Heart left ventricle (tissue), 13 donors: Measurements from ENCODE around the gene UBE2Q2.

Source experiments
- POLR2A ChIP-seq, 2 donors: fragments of 450-650 bp; IDR thresholded peaks; one replicate each; pipeline ENCODE4 v1.6.1; 2017; ENCODE audit warnings: antibody characterized with exemption in 2 of 2, mild to moderate bottlenecking in 2 of 2, moderate library complexity in 2 of 2
- TF ChIP-seq, protein P1 (sequence below), 12 donors: fragments of 200-600 bp; sonication (generic) in 4 of 12; IDR thresholded peaks; one replicate each; pipeline versions ENCODE4 v1.5.0 to v1.8.0; 2018 to 2022; ENCODE audit warnings: antibody characterized with exemption in 12 of 12, mild to moderate bottlenecking in 5 of 12
- donor health status: ischemic (EF 13 %, LVEDD 7.1; RV severe dilation, severe dysfunction).
- donor health status: DM: no; HTN: yes; CAD: no.
- donor health status: DM: no; HTN: no; CAD: no.
- donor health status: ischemic (EF 25% LVEDD 6.9; RV normal size, moderate dysfunction).
- donor health status: ischemic (EF 25% LVEDD 5.7; RV mildly dilated, moderate dysfunction).
- donor health status: ischemic (EF 35%, LVEDD 5.7; RV mildly dilated, moderate dysfunction).
- donor health status: nonischemic (EF 11% LVEDD 7.7; RV severe dilation, severe dysfunction).
- donor health status: DM: yes; HTN: yes; CAD: no.
- donor health status: PGD.
- donor health status: ischemic (EF 29% LVEDD 5.4; RV normal size, mild dysfunction).
- donor health status: nonischemic (EF 23%, LVEDD 6.1; RV moderate dilation, normal function).

DNA sequence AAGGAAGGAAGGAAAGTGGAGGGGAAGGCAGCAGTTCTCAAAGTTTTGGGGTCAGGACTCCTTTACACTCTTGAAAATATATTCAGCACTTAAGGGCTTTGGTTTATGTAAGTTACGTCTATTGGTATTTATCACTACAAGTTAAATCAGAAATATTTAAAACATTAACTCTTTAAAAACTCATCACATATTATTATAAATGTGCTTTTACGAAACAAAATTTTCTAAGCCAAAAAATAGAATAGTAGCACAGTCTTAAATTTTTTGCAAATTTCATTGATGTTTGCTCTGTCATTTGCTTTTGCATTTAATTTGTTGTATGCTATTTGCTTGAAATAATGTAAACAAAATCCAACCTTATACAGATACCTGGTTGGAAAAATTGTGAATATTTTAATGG is 7.5 kb downstream of the UBE2Q2 start:
- TF ChIP-seq, protein P1, sequence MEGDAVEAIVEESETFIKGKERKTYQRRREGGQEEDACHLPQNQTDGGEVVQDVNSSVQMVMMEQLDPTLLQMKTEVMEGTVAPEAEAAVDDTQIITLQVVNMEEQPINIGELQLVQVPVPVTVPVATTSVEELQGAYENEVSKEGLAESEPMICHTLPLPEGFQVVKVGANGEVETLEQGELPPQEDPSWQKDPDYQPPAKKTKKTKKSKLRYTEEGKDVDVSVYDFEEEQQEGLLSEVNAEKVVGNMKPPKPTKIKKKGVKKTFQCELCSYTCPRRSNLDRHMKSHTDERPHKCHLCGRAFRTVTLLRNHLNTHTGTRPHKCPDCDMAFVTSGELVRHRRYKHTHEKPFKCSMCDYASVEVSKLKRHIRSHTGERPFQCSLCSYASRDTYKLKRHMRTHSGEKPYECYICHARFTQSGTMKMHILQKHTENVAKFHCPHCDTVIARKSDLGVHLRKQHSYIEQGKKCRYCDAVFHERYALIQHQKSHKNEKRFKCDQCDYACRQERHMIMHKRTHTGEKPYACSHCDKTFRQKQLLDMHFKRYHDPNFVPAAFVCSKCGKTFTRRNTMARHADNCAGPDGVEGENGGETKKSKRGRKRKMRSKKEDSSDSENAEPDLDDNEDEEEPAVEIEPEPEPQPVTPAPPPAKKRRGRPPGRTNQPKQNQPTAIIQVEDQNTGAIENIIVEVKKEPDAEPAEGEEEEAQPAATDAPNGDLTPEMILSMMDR (IDR thresholded peaks at IDR 0.05) = no peak
- TF ChIP-seq POLR2A (IDR thresholded peaks at IDR 0.05) = no peak
